Gastrocnemius medialis (tissue), 4 donors: ENCODE data around the gene LHX2. TPM values are rescaled to one million over a fixed set of nuclear protein-coding genes. Genes with fewer than 3 reads are reported as not detected.

ENCODE experiments used
- ATAC-seq, 2 donors: fragments of 150-250 bp; one replicate each; pipeline ENCODE4 v1.9.1; 2016
- DNase-seq, 2 donors: peaks; one replicate each; pipeline ENCODE4 v3.0.0-alpha.2; 2019
- H3K27ac ChIP-seq, 4 donors: fragments of 200-600 bp; sonication (generic); 1 replicate in 1 of 4; 2 replicates in 3 of 4; pipeline ENCODE4 v1.5.1; 2016 to 2018; ENCODE audit warnings: mild to moderate bottlenecking in 2 of 4, moderate library complexity in 1 of 4
- H3K27me3 ChIP-seq, 3 donors: fragments of 200-600 bp; sonication (generic) in 2 of 3; 1 replicate in 1 of 3; 2 replicates in 2 of 3; pipeline versions ENCODE4 v1.5.1 to v1.6.0; 2016 to 2019; ENCODE audit warnings: mild to moderate bottlenecking in 1 of 3, moderate library complexity in 1 of 3
- H3K36me3 ChIP-seq, 2 donors: fragments of 200-600 bp; sonication (generic) in 1 of 2; one replicate each; pipeline ENCODE4 v1.5.1; 2017 to 2018
- H3K4me1 ChIP-seq, 2 donors: fragments of 200-600 bp; sonication (generic) in 1 of 2; one replicate each; pipeline ENCODE4 v1.5.1; 2016 to 2017; ENCODE audit warnings: mild to moderate bottlenecking in 2 of 2
- H3K4me3 ChIP-seq, 4 donors: fragments of 200-600 bp; sonication (generic) in 3 of 4; 1 replicate in 1 of 4; 2 replicates in 3 of 4; pipeline ENCODE4 v1.5.1; 2016 to 2019; ENCODE audit warnings: mild to moderate bottlenecking in 2 of 4
- H3K9me3 ChIP-seq, 3 donors: fragments of 200-600 bp; sonication (generic) in 2 of 3; 1 replicate in 1 of 3; 2 replicates in 2 of 3; pipeline ENCODE4 v1.5.1; 2016 to 2019
- CTCF ChIP-seq, 5 experiments: fragments of 450-650 bp in 3 of 5; fragments of 200-600 bp in 2 of 5; sonication (generic) in 2 of 5; IDR thresholded peaks in 4 of 5; conservative IDR thresholded peaks in 1 of 5; 1 replicate in 4 of 5; 2 replicates in 1 of 5; pipeline ENCODE4 v1.5.1; 2016 to 2019; ENCODE audit warnings: antibody characterized with exemption in 5 of 5, mild to moderate bottlenecking in 3 of 5, moderate library complexity in 3 of 5
- POLR2A ChIP-seq, 2 donors: fragments of 450-650 bp; IDR thresholded peaks; one replicate each; pipeline ENCODE4 v1.6.1; 2017; ENCODE audit warnings: antibody characterized with exemption in 2 of 2, mild to moderate bottlenecking in 2 of 2, moderate library complexity in 2 of 2
- in situ Hi-C, 4 donors: fragments of 200-750 bp; cut with MboI; loops; one replicate each; pipeline versions ENCODE4 v1.15.0 to v1.8.0; 2017; ENCODE audit warnings: low sequenced_read_pairs in 4 of 4
- intact Hi-C: fragments of 100-400 bp; cut with DNase I; formaldehyde crosslinking; loops from one replicate; pipeline ENCODE4 v1.15.1; 2023; ENCODE audit warnings: low total_unique reads
- total RNA-seq, 4 donors: library from RNA; depleted of rRNA; stranded (reverse); fragments of >200 nt; gene quantifications; one replicate each; pipeline versions ENCODE4 v1.1.0 to v1.2.3, GENCODE V29; 2016

The LHX2 gene
- total RNA-seq, 4 donors from 2014 or later, result not detected

DNA sequence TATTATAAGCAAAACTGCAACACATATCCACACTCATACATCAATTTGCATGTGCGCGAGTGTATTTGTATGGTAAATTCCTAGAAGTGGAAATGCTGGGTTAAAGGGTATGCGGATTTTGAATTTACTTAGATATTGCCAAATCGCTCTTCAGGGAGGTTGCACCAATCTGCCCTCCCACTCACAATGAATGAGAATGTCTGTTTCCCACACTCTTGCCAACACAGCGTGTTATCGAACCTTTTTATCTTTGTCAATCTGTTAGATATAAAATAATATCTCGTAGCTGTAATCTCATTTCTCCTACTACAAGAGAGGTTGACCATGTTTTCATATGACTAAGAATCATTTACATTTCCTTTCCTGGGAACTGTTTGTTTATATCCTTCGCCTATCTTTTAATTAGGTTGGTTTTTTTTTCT is 35.7 kb downstream of the LHX2 start:
- no peaks in the 10 kb centered on the region for H3K9me3 ChIP-seq
- no peaks in the 10 kb centered on the region for H3K36me3 ChIP-seq
- ATAC-seq (no peak), DNase-seq (no peak)
- H3K4me3 ChIP-seq, result no peak overlapping the region
- peaks cover 6 to 9% of the 10 kb centered on the region in 2 donors for H3K4me1 ChIP-seq
- peaks cover 0 to 21% (median 15%) of the 10 kb centered on the region in 3 donors for H3K27me3 ChIP-seq
- intact Hi-C loops (loop anchor here (10.0 kb wide), 1 partner anchor 642 kb away; no protein-coding TSS in a partner anchor), in situ Hi-C loops (loop anchor here in 2 of 4 donors (10.0 to 25.0 kb wide), 3 partner anchors 310 to 510 kb away; no protein-coding TSS in a partner anchor)
- TF ChIP-seq CTCF (IDR thresholded peaks at IDR 0.05 in 4 of 5, conservative IDR thresholded peaks at IDR 0.05 in 1 of 5) (no peak), POLR2A (IDR thresholded peaks at IDR 0.05) (no peak)
- no peak overlapping the region for H3K27ac ChIP-seq

GRCh38 chr9:124050955-124051354 is 39.4 kb downstream of the LHX2 start:
- no peak overlapping the region for H3K27ac ChIP-seq
- DNase-seq (no peak), ATAC-seq (no peak)
- no peak for TF ChIP-seq CTCF (IDR thresholded peaks at IDR 0.05 in 4 of 5, conservative IDR thresholded peaks at IDR 0.05 in 1 of 5)
- no peak for TF ChIP-seq POLR2A (IDR thresholded peaks at IDR 0.05)
- in situ Hi-C loops (no loop called here), intact Hi-C loops (no loop called here)
- no peak overlapping the region for H3K4me3 ChIP-seq
- peaks cover 0 to 2% (median 0%) of the 10 kb centered on the region in 3 donors for H3K27me3 ChIP-seq
- no peaks in the 10 kb centered on the region for H3K4me1 ChIP-seq
- H3K9me3 ChIP-seq, result no peaks in the 10 kb centered on the region
- no peaks in the 10 kb centered on the region for H3K36me3 ChIP-seq

- H3K27ac ChIP-seq, result no peak overlapping the region
- H3K4me1 ChIP-seq, result no peaks in the 10 kb centered on the region
- no peaks in the 10 kb centered on the region for H3K9me3 ChIP-seq
- ATAC-seq (no peak), DNase-seq (no peak)
- no peaks in the 10 kb centered on the region for H3K36me3 ChIP-seq
- TF ChIP-seq POLR2A (IDR thresholded peaks at IDR 0.05), result no peak
- no peak for TF ChIP-seq CTCF (IDR thresholded peaks at IDR 0.05 in 4 of 5, conservative IDR thresholded peaks at IDR 0.05 in 1 of 5)
- in situ Hi-C loops, result no loop called here
- no peak overlapping the region for H3K4me3 ChIP-seq
- intact Hi-C loops, result no loop called here
- H3K27me3 ChIP-seq, result no peaks in the 10 kb centered on the region
Measured at GRCh38 chr9:124052401-124052800, 40.8 kb downstream of the LHX2 start.

DNA sequence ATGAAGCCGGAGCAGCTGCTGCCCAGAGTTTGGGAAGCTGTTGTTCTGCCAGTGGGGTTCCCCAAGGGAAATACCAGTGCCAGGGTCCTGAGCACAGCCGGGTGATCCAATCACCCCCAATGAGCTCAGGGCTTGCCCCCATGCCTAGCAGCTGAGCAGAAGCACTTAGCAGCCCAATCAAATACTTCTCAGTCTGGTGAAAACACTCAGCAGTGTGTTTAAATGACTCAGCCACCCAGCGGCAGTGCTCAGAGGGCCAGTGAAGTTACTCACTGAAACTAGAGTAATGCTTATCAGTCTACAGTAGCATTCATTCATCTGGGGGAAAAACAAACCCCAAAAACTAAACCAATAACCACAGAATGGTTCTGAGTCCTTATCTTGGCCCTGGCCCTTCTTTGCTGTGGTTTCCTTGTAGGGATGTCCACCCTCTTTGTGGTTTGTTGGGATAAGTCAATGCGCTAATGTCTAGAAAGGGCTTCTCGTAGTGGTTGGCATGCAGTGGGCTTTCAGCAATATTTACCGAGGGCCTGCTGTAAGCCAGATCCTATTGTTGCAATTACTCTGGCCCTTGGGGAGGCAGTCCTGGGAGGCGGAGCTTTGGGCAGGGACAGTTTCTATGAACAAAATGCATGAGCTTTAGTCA is 43.1 kb downstream of the LHX2 start:
- no peaks in the 10 kb centered on the region for H3K36me3 ChIP-seq
- no peak for TF ChIP-seq CTCF (IDR thresholded peaks at IDR 0.05 in 4 of 5, conservative IDR thresholded peaks at IDR 0.05 in 1 of 5)
- no peak for TF ChIP-seq POLR2A (IDR thresholded peaks at IDR 0.05)
- no peaks in the 10 kb centered on the region for H3K4me1 ChIP-seq
- no peak overlapping the region for H3K27ac ChIP-seq
- intact Hi-C loops (no loop called here), in situ Hi-C loops (no loop called here)
- ATAC-seq (no peak), DNase-seq (no peak)
- no peaks in the 10 kb centered on the region for H3K9me3 ChIP-seq
- no peaks in the 10 kb centered on the region for H3K27me3 ChIP-seq
- H3K4me3 ChIP-seq, result no peak overlapping the region
